H54 (cell line): Measurements from ENCODE around the gene SNTB2.

Source experiments
- DNase-seq: peaks from one replicate; pipeline ENCODE4 v3.0.0; 2011; ENCODE audit warnings: low spot score, mixed read lengths; ENCODE audit not compliant: insufficient read length
- FAIRE-seq: peaks from 3 replicates; lab custom pipeline; 2011; peaks lifted over from hg19 to GRCh38; lab: Jason Lieb, UNC
- POLR2A ChIP-seq: IDR thresholded peaks from 2 replicates; pipeline ENCODE4 v1.6.1; 2011; ENCODE audit warnings: low read depth, mild to moderate bottlenecking, low read length

The SNTB2 gene

DNA sequence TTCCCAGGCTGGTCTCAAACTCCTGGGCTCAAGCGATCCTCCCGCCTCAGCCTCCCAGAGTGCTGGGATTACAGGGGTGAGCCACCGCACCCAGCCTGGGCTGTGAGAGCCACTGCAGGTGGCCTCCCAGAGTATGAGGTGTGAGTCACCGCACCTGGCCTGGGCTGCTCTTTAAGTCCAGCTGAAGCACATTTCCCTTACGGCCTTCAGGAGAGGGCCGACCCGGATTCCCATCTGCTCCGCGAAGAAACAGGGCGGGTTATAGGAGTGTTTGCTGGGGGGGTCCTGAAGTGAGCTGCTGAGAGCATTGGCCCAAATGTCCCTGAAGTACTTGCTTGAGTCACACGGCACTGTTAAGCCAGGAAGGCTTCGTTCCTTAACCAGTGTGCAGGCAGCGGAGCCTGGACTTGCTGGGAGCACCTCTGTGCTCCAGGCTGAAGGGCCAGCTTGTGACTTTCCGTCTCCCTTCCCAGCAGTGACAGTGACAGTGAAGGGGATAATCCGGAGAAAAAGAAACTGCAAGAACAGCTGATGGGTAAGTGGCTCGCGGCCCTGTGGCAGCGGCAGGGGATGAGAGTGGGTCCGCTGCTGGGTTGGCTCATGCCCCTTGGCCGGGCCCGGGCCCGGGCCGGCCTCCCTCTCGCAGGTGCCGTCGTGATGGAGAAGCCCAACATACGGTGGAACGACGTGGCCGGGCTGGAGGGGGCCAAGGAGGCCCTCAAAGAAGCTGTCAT, 131.4 kb downstream of the SNTB2 start:
- DNase-seq (no peak), FAIRE-seq (no peak)
- TF ChIP-seq POLR2A, result no peak

DNA sequence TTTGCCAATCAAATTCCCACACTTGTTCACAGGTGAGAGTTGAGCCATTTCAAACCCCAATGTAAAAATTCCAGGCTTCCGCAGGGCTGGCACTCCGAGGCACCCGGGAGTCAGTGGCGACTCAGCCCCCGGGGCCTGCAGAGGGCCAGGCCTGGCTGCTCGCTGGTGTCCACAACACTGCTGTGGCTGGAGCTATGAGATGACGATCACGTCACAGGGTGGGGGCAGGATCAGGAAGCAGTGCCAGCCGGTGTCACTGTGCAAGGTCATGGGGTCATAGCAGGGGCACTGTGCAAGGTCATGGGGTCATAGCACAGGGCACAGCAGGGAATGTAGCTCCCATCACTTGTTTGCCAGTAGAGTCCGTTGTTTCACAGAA, 131.9 kb downstream of the SNTB2 start:
- TF ChIP-seq POLR2A, result no peak
- FAIRE-seq (no peak), DNase-seq (no peak)

DNA sequence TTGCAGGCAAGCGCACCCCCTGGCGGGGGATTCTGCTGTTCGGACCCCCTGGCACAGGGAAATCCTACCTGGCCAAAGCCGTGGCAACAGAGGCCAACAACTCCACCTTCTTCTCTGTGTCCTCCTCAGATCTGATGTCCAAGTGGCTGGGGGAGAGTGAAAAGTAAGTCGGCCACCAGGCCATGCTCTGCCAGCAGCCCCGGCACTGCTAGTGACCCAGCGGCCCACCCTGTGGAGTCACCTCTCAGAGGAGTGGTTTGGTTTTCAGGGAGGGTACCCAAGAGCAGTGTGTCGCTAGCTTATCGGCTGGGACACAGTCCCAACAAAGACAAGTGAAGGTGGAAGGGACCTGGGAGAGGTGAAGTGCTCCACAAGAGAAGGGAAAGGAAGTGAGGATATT, 132.4 kb downstream of the SNTB2 start:
- DNase-seq, result no peak
- TF ChIP-seq POLR2A, result no peak
- no peak for FAIRE-seq

DNA sequence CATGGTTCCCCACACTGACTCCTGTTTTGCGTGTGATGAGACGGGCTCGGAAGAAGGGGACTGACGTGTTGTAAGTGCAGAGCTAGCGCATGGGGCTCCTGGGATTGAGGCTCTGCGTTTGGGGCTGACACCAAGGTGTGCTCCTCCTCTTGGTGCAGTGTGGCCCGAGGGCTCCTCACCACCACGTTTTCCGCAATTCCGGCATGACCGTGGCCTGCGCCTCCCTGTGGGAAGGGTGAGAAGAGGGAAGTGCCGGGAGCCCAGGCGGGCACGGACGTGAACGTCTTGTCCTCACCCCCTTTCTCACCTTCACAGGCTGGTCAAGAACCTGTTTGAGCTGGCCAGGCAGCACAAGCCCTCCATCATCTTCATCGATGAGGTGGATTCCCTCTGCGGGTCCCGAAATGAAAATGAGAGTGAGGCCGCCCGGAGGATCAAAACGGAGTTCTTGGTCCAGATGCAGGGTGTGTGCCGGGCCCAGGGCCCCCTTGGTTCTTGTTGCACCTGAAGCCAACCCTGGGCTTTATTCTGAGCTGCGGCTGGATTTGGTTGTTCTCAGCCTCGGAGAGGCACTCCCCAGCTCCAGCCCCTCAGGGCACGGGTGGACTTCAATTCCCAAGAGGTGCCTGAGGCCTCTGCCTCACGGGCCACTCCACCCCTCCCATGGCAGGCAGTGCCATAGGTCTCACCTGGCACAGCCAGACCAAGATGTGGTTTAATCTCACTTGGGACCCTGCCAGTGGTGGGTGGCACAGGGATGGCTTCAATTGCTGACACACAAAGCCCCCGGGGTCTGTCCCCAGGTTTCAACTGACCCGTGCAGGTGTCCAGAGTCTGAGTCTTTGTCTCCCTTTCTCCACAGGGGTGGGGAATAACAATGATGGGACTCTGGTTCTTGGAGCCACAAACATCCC, 133.1 kb downstream of the SNTB2 start:
- FAIRE-seq (no peak), DNase-seq (no peak)
- TF ChIP-seq POLR2A, result no peak

DNA sequence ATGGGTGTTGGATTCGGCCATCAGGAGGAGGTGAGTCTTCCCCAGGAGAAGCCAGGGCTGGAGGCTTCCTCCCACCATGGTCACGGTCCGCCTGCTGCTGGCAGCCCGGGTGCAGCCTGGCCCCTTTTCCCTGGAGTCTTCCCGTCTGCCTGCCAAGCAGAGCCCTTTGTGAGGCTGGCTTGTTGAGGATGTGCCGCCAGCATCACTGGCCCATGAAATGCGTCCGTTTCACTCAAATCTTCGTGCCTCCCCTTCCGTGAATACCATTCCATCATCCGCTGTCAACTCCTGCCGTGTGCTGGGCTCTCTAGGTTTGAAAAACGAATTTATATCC, 133.7 kb downstream of the SNTB2 start:
- no peak for FAIRE-seq
- DNase-seq, result no peak
- no peak for TF ChIP-seq POLR2A

DNA sequence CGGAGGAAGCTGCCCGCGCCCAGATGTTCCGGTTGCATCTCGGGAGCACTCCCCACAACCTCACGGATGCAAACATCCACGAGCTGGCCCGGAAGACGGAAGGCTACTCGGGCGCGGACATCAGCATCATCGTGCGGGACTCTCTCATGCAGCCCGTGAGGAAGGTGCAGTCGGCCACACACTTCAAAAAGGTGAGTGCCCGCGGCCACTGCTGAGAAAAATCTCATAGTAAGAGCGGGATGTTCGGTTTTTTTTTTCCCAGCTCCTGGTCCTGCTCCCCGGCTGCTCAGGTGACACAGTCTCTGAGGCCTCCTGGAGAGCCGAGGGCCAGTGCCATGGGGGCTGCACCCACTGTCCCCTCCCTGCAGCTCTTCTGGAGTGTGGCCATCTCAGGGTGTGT, 134.1 kb downstream of the SNTB2 start:
- no peak for FAIRE-seq
- DNase-seq, result no peak
- TF ChIP-seq POLR2A, result no peak

DNA sequence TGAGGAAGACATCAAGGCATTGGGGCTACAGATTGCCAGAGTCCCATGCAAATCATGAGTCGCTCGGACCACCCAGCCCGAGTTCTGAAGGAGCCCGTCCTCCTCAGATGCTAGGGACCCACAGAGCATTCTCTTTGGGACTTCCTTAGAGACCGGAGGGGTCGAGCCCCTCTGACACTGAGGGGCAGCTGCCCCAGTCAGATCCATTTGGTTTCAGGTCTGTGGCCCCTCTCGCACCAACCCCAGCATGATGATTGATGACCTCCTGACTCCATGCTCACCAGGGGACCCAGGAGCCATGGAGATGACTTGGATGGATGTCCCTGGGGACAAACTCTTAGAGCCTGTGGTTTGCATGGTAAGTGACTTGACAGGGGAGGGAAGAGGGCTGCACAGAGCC, 135.4 kb downstream of the SNTB2 start:
- FAIRE-seq (no peak), DNase-seq (no peak)
- no peak for TF ChIP-seq POLR2A

DNA sequence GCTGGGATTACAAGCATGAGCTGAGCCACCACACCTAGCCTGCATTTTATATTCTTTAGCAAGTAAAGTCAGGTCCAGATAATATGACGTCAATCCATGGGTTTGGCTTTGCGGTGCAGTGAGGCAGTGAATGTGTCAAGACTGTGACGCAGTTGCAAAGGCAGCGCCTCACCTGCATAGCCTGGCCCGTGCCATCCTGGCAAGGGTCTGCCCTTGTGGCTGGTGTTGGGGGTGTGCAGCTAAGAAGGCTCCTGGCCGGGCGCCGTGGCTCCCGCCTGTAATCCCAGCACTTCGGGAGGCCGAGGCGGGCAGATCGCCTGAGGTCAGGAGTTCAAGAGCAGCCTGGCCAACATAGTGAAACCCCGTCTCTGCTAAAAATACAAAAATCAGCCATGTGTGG, 136.5 kb downstream of the SNTB2 start:
- no peak for FAIRE-seq
- no peak for DNase-seq
- TF ChIP-seq POLR2A, result no peak

DNA sequence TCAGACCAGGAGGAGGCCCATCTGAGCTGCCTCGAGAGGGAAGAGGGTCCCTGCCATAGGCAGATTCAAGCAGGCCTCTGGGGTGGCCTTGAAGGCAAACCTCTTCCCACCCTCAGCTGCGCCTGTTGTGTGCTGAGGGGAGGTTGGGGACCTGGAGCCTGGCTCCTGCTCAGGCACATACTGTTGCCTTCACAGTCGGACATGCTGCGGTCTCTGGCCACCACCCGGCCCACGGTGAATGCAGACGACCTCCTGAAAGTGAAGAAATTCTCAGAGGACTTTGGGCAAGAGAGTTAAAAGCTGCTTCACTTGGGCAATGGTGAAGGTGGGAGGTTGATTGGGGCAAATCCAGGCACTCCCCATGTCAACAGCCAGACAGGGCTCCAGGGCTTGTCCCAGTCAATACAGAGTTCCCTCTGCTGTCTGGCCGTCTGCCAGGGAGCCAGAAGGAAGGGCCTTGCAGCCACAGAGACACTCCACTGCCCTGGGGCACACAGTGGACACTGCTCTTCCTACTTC, 137.1 kb downstream of the SNTB2 start:
- DNase-seq, result no peak
- FAIRE-seq, result no peak
- no peak for TF ChIP-seq POLR2A

DNA sequence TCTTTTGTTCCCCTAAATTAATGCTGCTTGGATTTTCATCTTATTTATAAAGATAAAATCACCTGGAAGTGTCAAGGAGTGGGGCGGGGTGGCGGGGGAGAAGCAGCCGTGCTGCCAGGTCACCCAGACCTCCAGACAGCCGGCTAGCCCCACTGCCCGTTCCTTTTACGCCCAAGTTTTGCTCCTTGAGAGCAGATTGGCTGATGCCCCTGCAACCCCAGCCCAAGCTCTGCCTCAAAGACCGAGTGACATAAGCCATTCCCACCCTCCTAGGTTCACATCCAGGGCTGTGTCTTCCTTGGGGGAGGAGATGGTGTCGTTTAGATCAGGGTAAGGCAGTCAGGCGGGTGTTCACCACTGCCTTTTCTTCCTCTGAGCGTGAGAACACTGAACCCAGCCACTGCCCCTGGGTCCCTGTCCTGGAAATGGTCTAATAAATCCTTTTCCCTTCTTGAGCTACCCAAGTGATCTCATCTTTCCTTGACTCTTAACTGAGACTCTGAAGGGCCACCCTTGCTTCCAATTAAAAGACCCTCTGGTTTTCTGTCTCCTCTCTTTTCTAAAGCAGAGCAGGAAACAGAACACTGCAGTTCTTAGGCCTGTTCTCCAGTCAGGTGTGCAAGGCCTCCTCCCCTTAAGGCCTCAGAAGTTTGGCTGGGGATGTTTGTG, 137.8 kb downstream of the SNTB2 start:
- DNase-seq (no peak), FAIRE-seq (no peak)
- no peak for TF ChIP-seq POLR2A

DNA sequence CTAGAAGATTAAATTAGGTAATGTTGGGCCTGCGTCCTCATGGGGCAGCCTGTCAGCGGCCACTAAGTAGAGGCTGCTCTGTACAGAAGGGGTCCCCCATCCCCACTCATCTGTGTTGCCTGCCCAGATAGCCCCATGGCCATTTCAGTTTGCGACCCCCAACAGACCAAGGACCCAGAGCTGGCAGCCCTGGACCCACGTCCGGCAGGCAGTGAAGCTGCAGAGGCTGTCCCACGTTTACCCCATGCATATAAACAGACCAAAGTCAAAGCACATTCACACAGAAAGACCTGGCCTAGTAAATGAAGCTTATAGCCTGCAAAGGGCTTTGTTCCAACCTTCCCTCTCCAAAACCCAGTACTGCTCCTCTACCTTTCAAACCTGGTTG, 138.8 kb downstream of the SNTB2 start:
- TF ChIP-seq POLR2A, result no peak
- FAIRE-seq (no peak), DNase-seq (no peak)

DNA sequence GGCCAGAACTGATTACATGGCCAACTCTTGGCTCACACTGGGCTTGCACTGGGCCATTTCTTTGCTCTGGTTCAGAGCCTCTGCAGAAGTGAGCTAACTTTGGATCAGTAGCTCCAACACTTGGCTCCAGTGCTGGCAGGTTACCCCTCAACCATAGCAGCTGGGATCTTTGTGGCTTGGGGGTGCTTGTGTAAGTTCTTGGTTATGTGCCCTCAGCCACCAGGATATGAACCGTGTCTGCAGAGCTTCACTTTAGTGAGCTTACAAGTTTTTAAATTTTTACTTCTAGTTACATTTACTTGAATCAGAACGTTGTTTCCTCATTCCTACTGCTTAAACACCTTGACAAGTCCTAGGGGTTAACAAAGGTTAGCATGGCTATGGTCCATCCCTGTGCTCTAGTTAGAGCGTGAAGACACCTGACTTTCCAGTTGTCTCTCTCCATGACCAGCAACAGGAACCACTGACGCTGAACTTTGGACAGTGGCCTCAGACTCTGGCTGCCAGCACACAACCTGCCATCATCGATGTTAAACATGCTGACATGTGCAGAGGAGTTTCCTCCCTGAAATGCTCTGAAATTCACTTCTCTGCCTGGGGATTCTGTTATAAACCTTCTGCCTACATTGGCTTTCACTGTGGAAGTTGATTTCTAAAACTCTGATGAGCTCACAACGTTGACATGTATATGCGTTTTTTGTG, 139.4 kb downstream of the SNTB2 start:
- no peak for TF ChIP-seq POLR2A
- FAIRE-seq (no peak), DNase-seq (no peak)

DNA sequence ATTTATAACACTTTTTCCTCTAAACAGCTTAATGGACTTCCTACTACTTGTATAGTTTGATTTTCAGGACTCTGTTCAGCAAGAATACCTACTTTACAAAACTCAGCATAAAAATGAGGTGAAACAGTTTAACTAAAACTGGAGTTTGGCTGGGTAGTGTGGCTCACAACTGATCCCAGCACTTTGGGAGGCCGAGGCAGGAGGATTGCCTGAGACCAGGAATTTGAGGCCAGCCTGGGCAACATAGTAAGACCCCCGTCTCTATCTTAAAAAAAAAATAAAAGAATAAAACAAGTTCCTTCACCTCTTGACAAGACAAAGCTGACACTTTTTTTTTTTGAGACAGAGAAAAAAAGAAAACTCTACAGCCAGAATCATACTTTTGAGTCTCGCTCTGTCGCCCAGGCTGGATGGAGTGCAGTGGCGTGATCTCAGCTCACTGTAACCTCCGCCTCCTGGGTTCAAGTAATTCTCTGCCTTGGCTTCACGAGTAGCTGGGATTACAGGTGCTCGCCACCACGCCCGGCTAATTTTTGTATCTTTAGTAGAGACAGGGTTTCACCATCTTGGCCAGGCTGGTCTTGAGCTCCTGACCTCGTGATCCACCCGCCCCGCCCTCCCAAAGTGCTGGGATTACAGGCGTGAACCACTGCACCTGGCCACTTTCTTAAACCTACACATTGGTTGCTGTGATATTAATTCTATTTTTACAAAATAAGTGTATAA, 140.8 kb downstream of the SNTB2 start:
- DNase-seq, result no peak
- FAIRE-seq, result no peak
- no peak for TF ChIP-seq POLR2A
